Nephron progenitor cell (in vitro differentiated cells): ENCODE data around the gene TMEM101.
A peak's percentile ranks its signal among the peaks of the same experiment; 100 is the strongest.
"Not testable (repeated sequence)": the region's sequence is repeated elsewhere in the genome, so short reads cannot be mapped to it uniquely, and the experiment has no call there.

Experiments used
- DNase-seq: peaks from one replicate; pipeline ENCODE4 v3.0.0; 2021
- H3K27ac Mint-ChIP-seq: 2 replicates; pipeline ENCODE4 v1.8.0; 2021; ENCODE audit warnings: mild to moderate bottlenecking, moderate library complexity, mixed read lengths
- H3K27me3 Mint-ChIP-seq: 2 replicates; pipeline ENCODE4 v1.8.0; 2021; ENCODE audit warnings: mild to moderate bottlenecking, low read depth, mixed read lengths; ENCODE audit not compliant: poor library complexity
- H3K36me3 Mint-ChIP-seq: 2 replicates; pipeline ENCODE4 v1.8.0; 2021; ENCODE audit warnings: low read depth, mixed read lengths
- H3K4me1 Mint-ChIP-seq: 2 replicates; pipeline ENCODE4 v1.8.0; 2021; ENCODE audit warnings: mixed read lengths
- H3K4me3 Mint-ChIP-seq: 2 replicates; pipeline ENCODE4 v1.8.0; 2021; ENCODE audit warnings: mild to moderate bottlenecking, moderate library complexity, mixed read lengths
- H3K9me3 Mint-ChIP-seq: 2 replicates; pipeline ENCODE4 v1.8.0; 2021; ENCODE audit warnings: mild to moderate bottlenecking, moderate library complexity, mixed read lengths
- CTCF ChIP-seq: fragments of 200-600 bp; sonication (generic); IDR thresholded peaks from 2 replicates; pipeline ENCODE4 v1.5.0; 2021; ENCODE audit warnings: antibody characterized with exemption

Gene TMEM101

GRCh38 chr17:44029736-44030135 is 15.0 kb upstream of the TMEM101 start:
- TF ChIP-seq CTCF: no peak
- Mint-ChIP-seq H3K27ac (peak overlapping the region; percentile 52), H3K9me3 (no peaks in the 10 kb centered on the region), H3K4me3 (no peak overlapping the region), H3K4me1 (peaks cover 12% of the 10 kb centered on the region), H3K27me3 (peaks cover 6% of the 10 kb centered on the region), H3K36me3 (peaks cover 48% of the 10 kb centered on the region)
- no peak for DNase-seq

GRCh38 chr17:44024853-44025252 is 10.1 kb upstream of the TMEM101 start:
- peaks cover 3% of the 10 kb centered on the region for H3K27me3 Mint-ChIP-seq
- H3K27ac Mint-ChIP-seq: peak overlapping the region; percentile 66

GRCh38 chr17:44024271-44024663 is 9.5 kb upstream of the TMEM101 start:
- DNase-seq: no peak
- Mint-ChIP-seq H3K27ac (no peak overlapping the region), H3K27me3 (peaks cover 3% of the 10 kb centered on the region), H3K4me3 (no peak overlapping the region), H3K4me1 (no peaks in the 10 kb centered on the region), H3K9me3 (no peaks in the 10 kb centered on the region), H3K36me3 (peaks cover 31% of the 10 kb centered on the region)
- TF ChIP-seq CTCF: no peak

More at GRCh38 chr17:44024853-44025252, 10.1 kb upstream of the TMEM101 start:
- TF ChIP-seq CTCF: no peak
- Mint-ChIP-seq H3K36me3 (peaks cover 31% of the 10 kb centered on the region), H3K4me1 (no peaks in the 10 kb centered on the region), H3K4me3 (no peak overlapping the region), H3K9me3 (no peaks in the 10 kb centered on the region)
- DNase-seq: no peak

GRCh38 chr17:44023545-44024270 is 8.9 kb upstream of the TMEM101 start:
- peaks cover 26% of the 10 kb centered on the region for H3K36me3 Mint-ChIP-seq
- DNase-seq: no peak
- H3K27ac Mint-ChIP-seq: peak overlapping the region; percentile 66
- H3K4me1 Mint-ChIP-seq: no peaks in the 10 kb centered on the region
- no peak for TF ChIP-seq CTCF
- H3K4me3 Mint-ChIP-seq: no peak overlapping the region
- no peaks in the 10 kb centered on the region for H3K9me3 Mint-ChIP-seq
- peaks cover 3% of the 10 kb centered on the region for H3K27me3 Mint-ChIP-seq

- peaks cover 23% of the 10 kb centered on the region for H3K36me3 Mint-ChIP-seq
- H3K27ac Mint-ChIP-seq: no peak overlapping the region
These were observed 7.5 kb upstream of the TMEM101 start for GRCh38 chr17:44022246-44022645.

GRCh38 chr17:44021227-44021626 is 6.5 kb upstream of the TMEM101 start:
- not testable (repeated sequence) for H3K9me3 Mint-ChIP-seq, H3K27ac Mint-ChIP-seq, DNase-seq, H3K27me3 Mint-ChIP-seq, H3K4me1 Mint-ChIP-seq, H3K4me3 Mint-ChIP-seq
- H3K36me3 Mint-ChIP-seq: peaks cover 23% of the 10 kb centered on the region

More at GRCh38 chr17:44022246-44022645, 7.5 kb upstream of the TMEM101 start:
- H3K9me3 Mint-ChIP-seq: no peaks in the 10 kb centered on the region
- no peaks in the 10 kb centered on the region for H3K4me1 Mint-ChIP-seq
- peaks cover 3% of the 10 kb centered on the region for H3K27me3 Mint-ChIP-seq
- no peak for DNase-seq
- no peak for TF ChIP-seq CTCF
- no peak overlapping the region for H3K4me3 Mint-ChIP-seq
